ENCODE measurements around the gene CUL7. TPM values are rescaled to one million over a fixed set of nuclear protein-coding genes. Genes with fewer than 3 reads are reported as not detected.
A peak's percentile ranks its signal among the peaks of the same experiment; 100 is the strongest.

Gene CUL7
- total RNA-seq, 1 experiment from 2014 or later = 23.5 TPM

DNA sequence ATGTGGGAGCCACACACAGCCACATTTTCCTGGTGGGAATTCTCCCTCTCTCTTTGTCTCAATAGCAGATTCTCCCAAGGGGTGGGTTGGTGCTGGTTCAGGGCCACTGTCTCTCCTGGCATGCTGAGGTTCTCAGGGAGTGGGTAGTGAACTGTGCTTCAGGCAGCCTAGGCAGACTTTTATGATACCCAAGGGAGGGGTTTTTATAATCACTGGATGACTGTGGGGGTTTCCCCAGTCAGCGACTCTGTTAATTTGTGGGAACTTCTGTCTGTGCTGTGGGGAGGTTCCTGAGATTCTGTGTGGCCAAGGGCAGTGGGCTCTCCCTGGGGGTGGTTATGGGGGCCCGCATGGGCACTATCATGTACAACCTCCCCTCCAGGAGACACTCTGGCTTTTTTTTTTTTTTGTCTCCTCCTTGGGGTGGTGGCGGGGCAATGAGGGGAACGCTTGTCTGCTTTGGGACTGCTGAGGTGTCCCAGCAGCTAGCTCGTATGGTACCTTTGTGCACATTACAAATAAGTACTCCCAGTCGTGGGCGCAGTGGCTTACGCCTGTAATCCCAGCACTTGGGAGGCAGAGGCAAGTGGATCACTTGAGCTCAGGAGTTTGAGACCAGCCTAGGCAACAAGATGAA lies 32.5 kb upstream of the CUL7 start:
- Histone ChIP-seq H3K56ac (ENCODE audit: insufficient read length, low read depth, low read length) (no peak overlapping the region), H4K5ac (ENCODE audit: insufficient read length, low read depth, low read length) (no peak overlapping the region), H3K4me2 (ENCODE audit: insufficient read depth, insufficient read length, low read length) (no peak overlapping the region), H4K91ac (ENCODE audit: insufficient read length, low read depth, low read length) (no peak overlapping the region), H2BK15ac (ENCODE audit: low read depth, low read length) (no peak overlapping the region), H2BK120ac (ENCODE audit: low read depth, low read length, poor library complexity, severe bottlenecking) (no peak overlapping the region), H2BK20ac (ENCODE audit: low read depth, low read length, poor library complexity, severe bottlenecking) (no peak overlapping the region), H3K23me2 (ENCODE audit: insufficient read length, low read depth, low read length, poor library complexity, severe bottlenecking) (peaks cover 3% of the 10 kb centered on the region), H2AK5ac (ENCODE audit: insufficient read length, low read length) (no peak overlapping the region), H3K4me1 (ENCODE audit: insufficient read depth, low read length) (peaks cover 17% of the 10 kb centered on the region), H3K23ac (ENCODE audit: insufficient read length, low read depth, low read length) (no peak overlapping the region), H2BK5ac (ENCODE audit: insufficient read length, low read length) (no peak overlapping the region), H4K8ac (replicated peaks; ENCODE audit: insufficient read length, low read depth, low read length) (no peak overlapping the region), H3K4ac (ENCODE audit: low read depth, low read length) (no peak overlapping the region), H3K27ac (ENCODE audit: insufficient read length, low read depth, low read length) (no peak overlapping the region), H3K14ac (ENCODE audit: insufficient read depth, low read length) (no peak overlapping the region), H3T11ph (ENCODE audit: low read length) (no peak overlapping the region), H3K9ac (ENCODE audit: extremely low read depth, insufficient read length, low read length) (no peak overlapping the region), H2AFZ (ENCODE audit: low read length) (no peak overlapping the region), H3K18ac (ENCODE audit: insufficient read length, low read depth, low read length) (no peak overlapping the region), H3K9me3 (ENCODE audit: control insufficient read depth, low read depth, low read length) (no peaks in the 10 kb centered on the region), H3K79me1 (ENCODE audit: insufficient read depth, low read depth, low read length, poor library complexity, severe bottlenecking) (peaks cover under 1% of the 10 kb centered on the region), H3K27me3 (ENCODE audit: insufficient read depth, low read length) (no peaks in the 10 kb centered on the region), H2BK12ac (ENCODE audit: insufficient read length, low read depth, low read length) (no peak overlapping the region), H3K79me2 (ENCODE audit: insufficient read depth, low read length) (peaks cover 29% of the 10 kb centered on the region; the same call in 1 of the 2 replicates), H4K20me1 (ENCODE audit: control insufficient read depth, insufficient read depth, insufficient read length) (no peaks in the 10 kb centered on the region)
- Mint-ChIP-seq H3K4me3 (no peak overlapping the region; a peak in 1 of 5 replicates), H3K36me3 (ENCODE audit: insufficient read depth in 1 of 3, low read depth in 3 of 3) (peaks cover 0 to 2% (median under 1%) of the 10 kb centered on the region in 3 experiments; a peak in 3 of 7 replicates), H3K9me3 (no peaks in the 10 kb centered on the region), H3K27me3 (ENCODE audit: low read depth) (no peaks in the 10 kb centered on the region), H3K4me1 (peaks cover 56 to 59% of the 10 kb centered on the region in 2 experiments), H3K27ac (peak overlapping the region; percentile 13 to 47 (median 44); a peak in 3 of 7 replicates)
- no peak for TF ChIP-seq CTCF (conservative IDR thresholded peaks at IDR 0.05)
- WGBS (ENCODE audit: extremely low coverage, insufficient read length, low lambda C conversion rate) = no CpG with 5 or more reads among the region's 8 CpGs
- no peak for DNase-seq

All from H9 (cell line).